ENCODE results near the gene PDX1. TPM values are rescaled to one million over a fixed set of nuclear protein-coding genes. Genes with fewer than 3 reads are reported as not detected.

Gene PDX1
- total RNA-seq, 1 experiment from 2014 or later, result 3.4 TPM

- H3K27me3 ChIP-seq (ENCODE audit: control insufficient read depth, insufficient read depth, low read length), result no peaks in the 10 kb centered on the region
- H3K9me3 ChIP-seq (ENCODE audit: control insufficient read depth, insufficient read depth, low read depth, low read length), result no peaks in the 10 kb centered on the region
- no peak for ATAC-seq
- H3K36me3 ChIP-seq (ENCODE audit: control insufficient read depth, insufficient read depth, low read length), result no peaks in the 10 kb centered on the region
- DNase-seq (ENCODE audit: low read depth, low spot score), result no peak
- BruUV-seq (replicated peaks), result no TSS peak
- no peaks in the 10 kb centered on the region for H3K4me1 ChIP-seq (ENCODE audit: control insufficient read depth, insufficient read depth, low read length)
- in situ Hi-C loops (cut with HindIII; ENCODE audit: low pct_unique_long_range_greater_than_20kb, low sequenced_read_pairs) (no loop called here), intact Hi-C loops (cut with micrococcal nuclease; ENCODE audit: unreplicated experiment) (no loop called here)
- CTCF ChIA-PET, result no interaction called here
- POLR2A ChIA-PET, result no interaction called here
- no peak for TF ChIP-seq CTCF (IDR thresholded peaks at IDR 0.05)
- TF ChIP-seq SIN3A (IDR thresholded peaks at IDR 0.05; ENCODE audit: borderline replicate concordance, insufficient read depth, low read depth, low read length), result no peak
- TF ChIP-seq TCF7L2 (IDR thresholded peaks at IDR 0.05; ENCODE audit: low read depth, low read length), result no peak
- no peak for TF ChIP-seq POLR2AphosphoS5 (IDR thresholded peaks at IDR 0.05; ENCODE audit: low read depth, low read length)
- no peak for TF ChIP-seq REST (IDR thresholded peaks at IDR 0.05; ENCODE audit: insufficient read depth in 1 of 2, low read depth in 2 of 2, low read length in 1 of 2)
- no peak overlapping the region for H3K27ac ChIP-seq (ENCODE audit: low read length)
- H3K4me3 ChIP-seq (ENCODE audit: low read depth in 2 of 2, low read length in 2 of 2), result no peak overlapping the region
Observed at GRCh38 chr13:27889471-27889870, 30.3 kb upstream of the PDX1 start.

- no TSS peak for BruUV-seq (replicated peaks)
- Histone ChIP-seq H3K4me1 (ENCODE audit: control insufficient read depth, insufficient read depth, low read length) (no peaks in the 10 kb centered on the region), H3K9me3 (ENCODE audit: control insufficient read depth, insufficient read depth, low read depth, low read length) (no peaks in the 10 kb centered on the region), H3K36me3 (ENCODE audit: control insufficient read depth, insufficient read depth, low read length) (no peaks in the 10 kb centered on the region), H3K27me3 (ENCODE audit: control insufficient read depth, insufficient read depth, low read length) (no peaks in the 10 kb centered on the region), H3K4me3 (ENCODE audit: low read depth in 2 of 2, low read length in 2 of 2) (no peak overlapping the region), H3K27ac (ENCODE audit: low read length) (no peak overlapping the region)
- TF ChIP-seq CTCF (IDR thresholded peaks at IDR 0.05), result no peak
- no peak for TF ChIP-seq REST (IDR thresholded peaks at IDR 0.05; ENCODE audit: insufficient read depth in 1 of 2, low read depth in 2 of 2, low read length in 1 of 2)
- TF ChIP-seq SIN3A (IDR thresholded peaks at IDR 0.05; ENCODE audit: borderline replicate concordance, insufficient read depth, low read depth, low read length), result no peak
- no peak for TF ChIP-seq POLR2AphosphoS5 (IDR thresholded peaks at IDR 0.05; ENCODE audit: low read depth, low read length)
- TF ChIP-seq TCF7L2 (IDR thresholded peaks at IDR 0.05; ENCODE audit: low read depth, low read length), result no peak
- CTCF ChIA-PET, result no interaction called here
- ATAC-seq (no peak), DNase-seq (ENCODE audit: low read depth, low spot score) (no peak)
- POLR2A ChIA-PET, result no interaction called here
- intact Hi-C loops (cut with micrococcal nuclease; ENCODE audit: unreplicated experiment) (no loop called here), in situ Hi-C loops (cut with HindIII; ENCODE audit: low pct_unique_long_range_greater_than_20kb, low sequenced_read_pairs) (no loop called here)
Observed at GRCh38 chr13:27896726-27897125, 23.1 kb upstream of the PDX1 start.
